ENCODE data around the gene AP1M1.

The AP1M1 gene

DNA sequence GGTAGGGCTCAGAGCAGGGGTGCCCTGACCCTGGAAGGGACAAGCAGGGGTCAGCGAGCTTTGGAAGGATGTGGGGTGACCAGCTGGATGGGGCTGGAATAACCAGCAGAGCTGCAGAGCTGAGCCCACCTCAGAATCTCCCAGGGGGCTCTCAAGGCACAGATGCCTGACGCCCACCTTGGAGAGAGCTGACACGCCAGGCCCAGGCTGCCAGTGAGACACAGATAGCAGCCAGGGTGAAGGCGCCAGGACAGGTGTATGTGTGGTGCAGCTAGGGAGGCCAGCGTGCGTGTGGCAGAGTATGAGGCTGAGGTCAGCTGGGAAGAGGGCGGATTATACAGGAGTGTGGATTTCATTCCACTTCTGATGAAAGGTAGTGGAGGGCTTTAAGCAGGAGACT, 8.9 kb downstream of the AP1M1 start:
- in situ Hi-C loops (cut with MboI; ENCODE audit: low sequenced_read_pairs, unreplicated experiment) = no loop called here
- DNase-seq (ENCODE audit: low spot score) = no peak
- TF ChIP-seq, protein P1, sequence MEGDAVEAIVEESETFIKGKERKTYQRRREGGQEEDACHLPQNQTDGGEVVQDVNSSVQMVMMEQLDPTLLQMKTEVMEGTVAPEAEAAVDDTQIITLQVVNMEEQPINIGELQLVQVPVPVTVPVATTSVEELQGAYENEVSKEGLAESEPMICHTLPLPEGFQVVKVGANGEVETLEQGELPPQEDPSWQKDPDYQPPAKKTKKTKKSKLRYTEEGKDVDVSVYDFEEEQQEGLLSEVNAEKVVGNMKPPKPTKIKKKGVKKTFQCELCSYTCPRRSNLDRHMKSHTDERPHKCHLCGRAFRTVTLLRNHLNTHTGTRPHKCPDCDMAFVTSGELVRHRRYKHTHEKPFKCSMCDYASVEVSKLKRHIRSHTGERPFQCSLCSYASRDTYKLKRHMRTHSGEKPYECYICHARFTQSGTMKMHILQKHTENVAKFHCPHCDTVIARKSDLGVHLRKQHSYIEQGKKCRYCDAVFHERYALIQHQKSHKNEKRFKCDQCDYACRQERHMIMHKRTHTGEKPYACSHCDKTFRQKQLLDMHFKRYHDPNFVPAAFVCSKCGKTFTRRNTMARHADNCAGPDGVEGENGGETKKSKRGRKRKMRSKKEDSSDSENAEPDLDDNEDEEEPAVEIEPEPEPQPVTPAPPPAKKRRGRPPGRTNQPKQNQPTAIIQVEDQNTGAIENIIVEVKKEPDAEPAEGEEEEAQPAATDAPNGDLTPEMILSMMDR (IDR thresholded peaks at IDR 0.05; ENCODE audit: borderline replicate concordance, control extremely low read depth, extremely low read depth, insufficient read depth, missing control alignments) = no peak

DNA sequence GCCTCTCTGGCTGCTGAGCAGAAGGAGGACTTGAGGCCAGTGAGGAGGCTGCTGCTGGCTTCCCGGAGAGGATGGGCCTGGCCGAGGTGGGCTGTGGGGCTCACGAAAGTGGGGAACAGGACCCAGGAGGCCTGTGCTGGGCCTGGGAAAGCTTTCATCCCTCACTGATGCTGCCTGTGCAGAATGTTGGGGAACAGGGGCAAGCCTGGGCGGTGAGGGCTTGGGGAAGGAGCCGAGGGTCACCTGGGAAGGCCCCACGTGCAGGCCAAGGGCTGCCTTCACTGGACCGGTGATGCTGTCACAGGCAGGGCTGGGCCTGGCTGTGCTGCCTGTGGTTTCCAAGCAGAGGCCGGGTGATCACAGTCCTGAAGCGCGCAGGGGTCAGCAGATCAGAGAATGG, 9.4 kb downstream of the AP1M1 start:
- TF ChIP-seq, protein P1 (IDR thresholded peaks at IDR 0.05; ENCODE audit: borderline replicate concordance, control extremely low read depth, extremely low read depth, insufficient read depth, missing control alignments) = no peak
- in situ Hi-C loops (cut with MboI; ENCODE audit: low sequenced_read_pairs, unreplicated experiment) = no loop called here
- no peak for DNase-seq (ENCODE audit: low spot score)

DNA sequence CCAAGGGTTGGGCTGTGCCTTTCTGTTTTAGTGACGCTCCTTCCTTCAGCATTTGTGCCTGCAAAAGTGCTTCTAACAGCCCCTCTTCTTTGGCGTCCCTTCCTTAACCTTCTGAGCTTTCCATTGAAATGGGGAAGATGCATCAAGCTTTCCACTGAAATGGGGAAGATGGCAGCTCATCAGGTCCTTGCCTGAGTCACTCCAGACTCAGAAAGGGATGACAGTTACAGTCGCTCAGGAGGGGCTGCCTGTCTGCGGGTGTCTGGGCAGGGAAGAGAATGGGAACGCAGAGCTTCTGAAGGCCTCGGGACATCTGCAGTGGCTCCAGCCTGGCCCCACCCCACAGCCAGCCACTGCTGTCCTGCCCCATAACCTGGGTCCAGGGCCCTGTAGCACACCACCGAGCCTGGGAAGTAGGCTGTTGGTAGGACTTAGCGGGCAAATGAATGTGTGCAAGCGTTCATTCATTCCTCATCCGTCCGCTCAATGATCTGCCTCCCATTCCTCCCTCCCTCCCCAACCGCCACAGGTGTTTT, 9.8 kb downstream of the AP1M1 start:
- no peak for DNase-seq (ENCODE audit: low spot score)
- in situ Hi-C loops (cut with MboI; ENCODE audit: low sequenced_read_pairs, unreplicated experiment) = no loop called here
- TF ChIP-seq, protein P1 (IDR thresholded peaks at IDR 0.05; ENCODE audit: borderline replicate concordance, control extremely low read depth, extremely low read depth, insufficient read depth, missing control alignments) = no peak

DNA sequence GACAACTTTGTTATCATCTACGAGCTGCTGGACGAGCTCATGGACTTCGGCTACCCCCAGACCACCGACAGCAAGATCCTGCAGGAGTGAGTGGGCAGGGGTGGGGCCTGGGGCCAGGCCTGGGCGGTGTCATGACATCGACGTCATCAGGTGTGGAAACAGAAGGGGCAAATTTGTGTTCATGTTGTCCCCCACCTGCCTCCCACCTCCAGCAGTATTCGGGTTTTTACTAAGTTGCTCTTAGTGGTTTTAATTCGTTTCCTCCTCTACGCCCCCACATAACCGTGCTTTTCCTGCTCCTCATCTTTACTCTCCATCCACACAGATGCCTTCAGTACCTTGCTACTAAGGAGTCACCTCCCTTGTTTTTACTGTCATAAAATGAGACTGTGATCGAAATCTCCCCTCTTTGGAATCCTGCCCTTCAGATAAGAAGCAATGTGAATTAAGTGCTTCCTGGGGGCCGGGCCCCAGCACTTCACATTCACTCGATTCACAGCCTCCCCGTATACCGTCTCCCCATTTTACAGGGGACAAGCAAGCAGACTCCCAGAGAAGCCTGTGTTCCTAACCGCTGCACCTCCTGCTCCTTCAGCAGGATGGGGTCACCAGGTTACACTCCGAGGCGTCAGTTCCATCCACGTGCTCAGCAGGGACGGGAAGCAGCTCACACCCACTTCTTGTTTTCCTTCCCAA, 10.5 kb downstream of the AP1M1 start:
- DNase-seq (ENCODE audit: low spot score) = no peak
- TF ChIP-seq, protein P1 (IDR thresholded peaks at IDR 0.05; ENCODE audit: borderline replicate concordance, control extremely low read depth, extremely low read depth, insufficient read depth, missing control alignments) = no peak
- in situ Hi-C loops (cut with MboI; ENCODE audit: low sequenced_read_pairs, unreplicated experiment) = no loop called here

DNA sequence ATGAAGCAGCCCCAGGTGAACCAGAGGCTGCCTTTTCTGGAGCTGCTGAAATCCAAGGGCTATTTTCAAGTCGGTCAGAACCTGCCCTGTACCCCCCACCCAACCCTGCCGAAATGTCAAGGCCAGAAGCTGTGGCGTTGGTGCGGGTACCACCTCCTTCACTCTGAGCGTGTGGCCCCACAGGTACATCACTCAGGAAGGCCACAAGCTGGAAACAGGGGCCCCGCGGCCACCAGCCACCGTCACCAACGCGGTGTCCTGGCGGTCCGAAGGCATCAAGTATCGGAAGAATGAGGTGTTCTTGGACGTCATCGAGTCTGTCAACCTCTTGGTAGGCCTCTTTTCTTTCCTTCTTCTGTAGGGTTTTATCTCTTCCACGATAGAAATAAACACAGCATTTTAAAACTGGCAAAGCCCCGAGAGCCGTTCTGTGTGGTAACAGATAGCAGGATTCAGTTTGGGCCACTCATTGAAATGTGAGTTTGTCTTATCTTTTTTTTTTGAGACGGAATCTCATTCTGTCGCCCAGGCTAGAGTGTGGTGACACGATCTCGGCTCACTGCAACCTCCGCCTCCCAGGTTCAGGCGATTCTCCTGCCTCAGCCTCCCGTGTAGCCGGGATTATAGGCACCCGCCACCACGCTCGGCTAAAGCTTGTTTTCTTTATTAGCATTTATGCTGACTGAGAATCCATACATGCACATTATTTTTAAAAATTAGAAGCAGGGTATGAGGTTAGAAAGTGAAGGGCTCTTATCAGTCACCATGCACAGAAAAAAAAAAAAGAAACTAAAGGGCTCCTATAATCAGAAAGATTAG, 11.3 kb downstream of the AP1M1 start:
- no peak for DNase-seq (ENCODE audit: low spot score)
- in situ Hi-C loops (cut with MboI; ENCODE audit: low sequenced_read_pairs, unreplicated experiment) = no loop called here
- TF ChIP-seq, protein P1 (IDR thresholded peaks at IDR 0.05; ENCODE audit: borderline replicate concordance, control extremely low read depth, extremely low read depth, insufficient read depth, missing control alignments) = no peak

DNA sequence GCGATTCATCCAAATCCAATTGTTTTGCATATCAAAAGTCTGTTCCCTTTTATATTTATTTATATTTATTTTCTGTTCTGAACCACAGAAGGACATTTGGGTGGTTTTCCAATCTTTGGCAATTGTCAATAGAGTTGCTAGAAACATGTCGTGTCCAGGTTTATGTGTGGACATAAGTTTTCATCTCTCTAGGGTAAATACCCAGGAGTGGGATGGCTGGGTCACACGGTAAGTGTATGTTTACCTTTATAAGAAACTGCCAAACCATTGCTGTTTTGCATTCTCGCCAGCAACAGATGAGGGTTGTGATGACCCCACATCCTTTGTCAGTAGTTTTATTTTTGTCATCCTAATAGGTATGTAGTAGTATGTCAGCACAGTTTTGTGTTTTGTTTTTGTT, 12.5 kb downstream of the AP1M1 start:
- in situ Hi-C loops (cut with MboI; ENCODE audit: low sequenced_read_pairs, unreplicated experiment) = no loop called here
- no peak for DNase-seq (ENCODE audit: low spot score)
- TF ChIP-seq, protein P1 (IDR thresholded peaks at IDR 0.05; ENCODE audit: borderline replicate concordance, control extremely low read depth, extremely low read depth, insufficient read depth, missing control alignments) = no peak
